Fibroblast of lung (primary cell): ENCODE results near the gene OIT3.

Experiments
- CTCF ChIP-seq, 2 donors: IDR thresholded peaks in 1 of 2; conservative IDR thresholded peaks in 1 of 2; 1 replicate in 1 of 2; 2 replicates in 1 of 2; pipeline ENCODE4 v1.5.1; 2011 to 2012; ENCODE audit warnings: low read length in 2 of 2, control low read depth in 1 of 2, inconsistent platforms in 1 of 2, low read depth in 1 of 2, mild to moderate bottlenecking in 1 of 2
- EZH2 ChIP-seq: IDR thresholded peaks from 2 replicates; pipeline ENCODE4 v1.5.1; 2012; ENCODE audit warnings: low read length, control low read depth, mild to moderate bottlenecking; ENCODE audit errors: missing control alignments

GRCh38 chr10:72952189-72952588 is 58.6 kb downstream of the OIT3 start:
- TF ChIP-seq CTCF (conservative IDR thresholded peaks at IDR 0.05 in 1 of 2, IDR thresholded peaks at IDR 0.05 in 1 of 2; ENCODE audit: low read depth in 1 of 2, low read length in 2 of 2) (no peak), EZH2 (no peak)
